PC-9 (cell line): ENCODE measurements around the gene CETP. TPM values are rescaled to one million over a fixed set of nuclear protein-coding genes. Genes with fewer than 3 reads are reported as not detected.
A peak's percentile ranks its signal among the peaks of the same experiment; 100 is the strongest.

Experiments used
- BruUV-seq: library from RNA; stranded (reverse); fragments of 400-500 nt; replicated peaks from 2 replicates; lab custom pipeline; 2021; lab: Mats Ljungman, UMichigan
- CTCF ChIA-PET: fragments of 300-600 bp; sonication (Branson Sonifier 250); formaldehyde crosslinking; loops from one replicate; lab custom pipeline; 2022; ENCODE audit warnings: antibody characterized with exemption; lab: Charles Lee
- POLR2A ChIA-PET: fragments of 300-600 bp; sonication (Branson Sonifier 250); formaldehyde crosslinking; loops from one replicate; lab custom pipeline; 2022; ENCODE audit warnings: antibody characterized with exemption; ENCODE audit not compliant: unreplicated experiment; lab: Charles Lee
- DNase-seq, 2 experiments: peaks; one replicate each; pipeline versions ENCODE4 v3.0.0 to v3.0.0-alpha.2; 2015 to 2022; ENCODE audit warnings: mixed read lengths in 1 of 2
- H2AFZ ChIP-seq: fragments of 200-600 bp; sonication (generic); 2 replicates; pipeline ENCODE4 v1.8.1; 2017; ENCODE audit warnings: antibody characterized with exemption
- H3F3A ChIP-seq: fragments of 200-600 bp; sonication (generic); 2 replicates; pipeline ENCODE4 v1.8.1; 2017; ENCODE audit warnings: antibody characterized with exemption, mild to moderate bottlenecking, low read depth; ENCODE audit not compliant: insufficient read depth
- H3K27ac ChIP-seq: fragments of 200-600 bp; sonication (generic); 2 replicates; pipeline ENCODE4 v1.6.1; 2016; ENCODE audit warnings: mixed run types
- H3K27me3 ChIP-seq: fragments of 200-600 bp; sonication (generic); 2 replicates; pipeline ENCODE4 v1.6.1; 2016; ENCODE audit warnings: low read depth, mixed run types; ENCODE audit not compliant: insufficient read depth
- H3K36me3 ChIP-seq: fragments of 200-600 bp; sonication (generic); 2 replicates; pipeline ENCODE4 v1.6.1; 2016; ENCODE audit warnings: low read depth, mixed run types
- H3K4me1 ChIP-seq: fragments of 200-600 bp; sonication (generic); replicated peaks from 2 replicates; pipeline ENCODE4 v1.6.1; 2016; ENCODE audit warnings: mixed run types; ENCODE audit not compliant: insufficient read depth
- H3K4me2 ChIP-seq: fragments of 200-600 bp; sonication (generic); 2 replicates; pipeline ENCODE4 v1.6.1; 2017; ENCODE audit warnings: mixed run types
- H3K4me3 ChIP-seq: fragments of 200-600 bp; sonication (generic); 2 replicates; pipeline ENCODE4 v1.6.1; 2016; ENCODE audit warnings: mixed run types
- H3K79me2 ChIP-seq: fragments of 200-600 bp; sonication (generic); 2 replicates; pipeline ENCODE4 v1.6.1; 2017; ENCODE audit warnings: low read depth, mixed run types
- H3K9me2 ChIP-seq: fragments of 200-600 bp; sonication (generic); 2 replicates; pipeline ENCODE4 v1.8.1; 2017; ENCODE audit warnings: mild to moderate bottlenecking; ENCODE audit not compliant: insufficient read depth
- H3K9me3 ChIP-seq: fragments of 200-600 bp; sonication (generic); 2 replicates; pipeline ENCODE4 v1.8.1; 2016; ENCODE audit warnings: low read depth; ENCODE audit not compliant: insufficient read depth
- H4K20me1 ChIP-seq: fragments of 200-600 bp; sonication (generic); 2 replicates; pipeline ENCODE4 v1.8.1; 2017; ENCODE audit not compliant: insufficient read depth
- CTCF ChIP-seq: fragments of 200-600 bp; sonication (generic); conservative IDR thresholded peaks from 2 replicates; pipeline ENCODE4 v1.6.1; 2017; ENCODE audit warnings: mixed run types, antibody characterized with exemption, mild to moderate bottlenecking, moderate library complexity
- EZH2 ChIP-seq: fragments of 200-600 bp; sonication (generic); IDR thresholded peaks from 2 replicates; pipeline ENCODE4 v1.8.0; 2017; ENCODE audit warnings: antibody characterized with exemption, low read depth
- intact Hi-C: fragments of 100-400 bp; cut with micrococcal nuclease; formaldehyde crosslinking; loops from one replicate; pipeline ENCODE4 v1.10.0; 2022; ENCODE audit not compliant: unreplicated experiment
- total RNA-seq: library from RNA; stranded (reverse); gene quantifications from 2 replicates; pipeline ENCODE4 v1.2.3, GENCODE V29; 2021

The CETP gene
- total RNA-seq, 1 experiment from 2014 or later: not detected

GRCh38 chr16:56999409-57000270 lies 37.9 kb downstream of the CETP start:
- H3K27me3 ChIP-seq: no peaks in the 10 kb centered on the region
- H3K27ac ChIP-seq: peak overlapping the region; percentile 77
- H3K79me2 ChIP-seq: no peaks in the 10 kb centered on the region
- no peaks in the 10 kb centered on the region for H3K36me3 ChIP-seq
- no peaks in the 10 kb centered on the region for H3K9me3 ChIP-seq
- no TSS peak for BruUV-seq
- H3F3A ChIP-seq: no peaks in the 10 kb centered on the region
- H4K20me1 ChIP-seq: no peaks in the 10 kb centered on the region
- no peaks in the 10 kb centered on the region for H3K9me2 ChIP-seq
- no peak overlapping the region for H3K4me3 ChIP-seq
- peaks cover 16% of the 10 kb centered on the region for H3K4me1 ChIP-seq
- H2AFZ ChIP-seq: no peak overlapping the region
- DNase-seq: no peak
- intact Hi-C loops: no loop called here
- H3K4me2 ChIP-seq: peak overlapping the region; percentile 8; the same call in 1 of the 2 replicates
- ChIA-PET CTCF (no interaction called here), POLR2A (no interaction called here)
- no peak for TF ChIP-seq CTCF
- TF ChIP-seq EZH2: no peak

- Histone ChIP-seq H3K9me3 (no peaks in the 10 kb centered on the region), H4K20me1 (no peaks in the 10 kb centered on the region), H3K4me1 (peaks cover 16% of the 10 kb centered on the region), H3K27ac (peak overlapping the region; percentile 77), H3K27me3 (no peaks in the 10 kb centered on the region), H3F3A (no peaks in the 10 kb centered on the region), H3K36me3 (no peaks in the 10 kb centered on the region), H2AFZ (no peak overlapping the region), H3K79me2 (no peaks in the 10 kb centered on the region), H3K4me2 (peak overlapping the region; percentile 15; the same call in 1 of the 2 replicates), H3K4me3 (no peak overlapping the region), H3K9me2 (no peaks in the 10 kb centered on the region)
- BruUV-seq: TSS peak; percentile 96
- intact Hi-C loops: no loop called here
- ChIA-PET POLR2A (interaction anchor here (0.6 to 1.2 kb wide), 2 partner anchors 9 to 11 kb away, joined by 3 to 4 read pairs; partner anchors contain the start of gene NLRC5), CTCF (no interaction called here)
- no peak for TF ChIP-seq CTCF
- TF ChIP-seq EZH2: no peak
- peak; percentile 68 to 89 for DNase-seq
Observed at GRCh38 chr16:57000271-57001025, 38.7 kb downstream of the CETP start.

GRCh38 chr16:57001026-57001679 lies 39.4 kb downstream of the CETP start:
- intact Hi-C loops: no loop called here
- TF ChIP-seq EZH2: no peak
- TF ChIP-seq CTCF: no peak
- no peak overlapping the region for H2AFZ ChIP-seq
- H3K9me2 ChIP-seq: no peaks in the 10 kb centered on the region
- no peaks in the 10 kb centered on the region for H3K79me2 ChIP-seq
- peak overlapping the region; percentile 60 for H3K27ac ChIP-seq
- H3F3A ChIP-seq: no peaks in the 10 kb centered on the region
- H3K4me3 ChIP-seq: no peak overlapping the region
- DNase-seq: no peak
- POLR2A ChIA-PET: interaction anchor here (0.6 to 1.2 kb wide), 2 partner anchors 9 to 12 kb away, joined by 3 to 4 read pairs; partner anchors contain the start of gene NLRC5
- no peaks in the 10 kb centered on the region for H3K36me3 ChIP-seq
- H3K4me2 ChIP-seq: 0 out of 2 replicates have a peak overlapping the region, but pooled peaks have one; percentile 15
- TSS peak; percentile 95 for BruUV-seq
- H3K27me3 ChIP-seq: no peaks in the 10 kb centered on the region
- CTCF ChIA-PET: no interaction called here
- H3K4me1 ChIP-seq: peaks cover 16% of the 10 kb centered on the region
- H3K9me3 ChIP-seq: no peaks in the 10 kb centered on the region
- no peaks in the 10 kb centered on the region for H4K20me1 ChIP-seq
